H1 (cell line): Measurements from ENCODE around the gene SLC18A3. TPM values are rescaled to one million over a fixed set of nuclear protein-coding genes. Genes with fewer than 3 reads are reported as not detected.

Experiments used
- CHD1 ChIP-seq: IDR thresholded peaks from 2 replicates; pipeline ENCODE4 v1.6.1; 2012; ENCODE audit warnings: low read depth, low read length, improper control_type of control experiment
- CHD7 ChIP-seq: fragments of 300-600 bp; sonication (generic); IDR thresholded peaks from 2 replicates; pipeline ENCODE4 v1.7.1; 2012; ENCODE audit warnings: low read length, moderate library complexity, mild to moderate bottlenecking, inconsistent platforms; ENCODE audit not compliant: insufficient replicate concordance
- EGR1 ChIP-seq: IDR thresholded peaks from 2 replicates; pipeline ENCODE4 v1.6.1; 2011; ENCODE audit warnings: low read depth, low read length, borderline replicate concordance
- POU5F1 ChIP-seq: IDR thresholded peaks from 2 replicates; pipeline ENCODE4 v1.6.1; 2011; ENCODE audit warnings: low read depth, mild to moderate bottlenecking, low read length, moderate library complexity
- YY1 ChIP-seq: IDR thresholded peaks from 2 replicates; pipeline ENCODE4 v1.6.1; 2011; ENCODE audit warnings: low read depth, mild to moderate bottlenecking, low read length
- polyA plus RNA-seq, 7 experiments: library from polyadenylated mRNA; depleted of rRNA in 3 of 7; stranded (reverse) in 5 of 7; unstranded in 2 of 7; fragments of >200 nt in 5 of 7; fragments of 200-250 nt in 2 of 7; gene quantifications; 1 replicate in 5 of 7; 2 replicates in 1 of 7; 4 replicates in 1 of 7; pipeline versions ENCODE4 v1.2.1 to v1.2.3, GENCODE V29; 2011 to 2013; ENCODE audit warnings: missing spikeins in 2 of 7, mixed read lengths in 2 of 7
- total RNA-seq: library from RNA; stranded (reverse); fragmentation: NEBNext Ultra II Directional; extraction: Animal tissue kit (Norgen Biotek cat#: 25700); gene quantifications from 2 replicates; pipeline ENCODE4 v1.2.1, GENCODE V29; 2021

The SLC18A3 gene
- total and polyA plus RNA-seq, 2 of the 8 experiments (the other 6 are each of a cell fraction or from before 2014, with no cell fraction given): 0.17 TPM; not detected in 1

- TF ChIP-seq CHD7 (no peak), CHD1 (no peak), YY1 (no peak), EGR1 (no peak), POU5F1 (no peak)
Measured at GRCh38 chr10:49585387-49585786, 24.7 kb upstream of the SLC18A3 start (continued).
